Right ventricle myocardium superior (tissue), 1 donor: ENCODE data around the gene SOCS3. TPM values are rescaled to one million over a fixed set of nuclear protein-coding genes. Genes with fewer than 3 reads are reported as not detected.

Experiments used
- ATAC-seq: fragments of 200-7000 bp; cut with Tn5 transposase; one replicate; pipeline ENCODE4 v1.9.1; 2020; ENCODE audit warnings: mild to moderate bottlenecking; ENCODE audit not compliant: poor library complexity
- DNase-seq: peaks from one replicate; pipeline ENCODE4 v3.0.0-alpha.2; 2020
- intact Hi-C: fragments of 100-400 bp; cut with DNase I; formaldehyde crosslinking; loops from one replicate; pipeline ENCODE4 v1.11.2; 2022
- total RNA-seq: library from RNA; stranded (reverse); fragmentation: NEBNext Ultra II Directional; extraction: Animal tissue kit (Norgen Biotek cat#: 25700); gene quantifications from one replicate; pipeline ENCODE4 v1.2.1, GENCODE V29; 2021
- donor health status: DM: no; HTN: yes; CAD: no; lungs with severe emphysema.

The SOCS3 gene
- total RNA-seq, 1 donor from 2014 or later, result 10.5 TPM

DNA sequence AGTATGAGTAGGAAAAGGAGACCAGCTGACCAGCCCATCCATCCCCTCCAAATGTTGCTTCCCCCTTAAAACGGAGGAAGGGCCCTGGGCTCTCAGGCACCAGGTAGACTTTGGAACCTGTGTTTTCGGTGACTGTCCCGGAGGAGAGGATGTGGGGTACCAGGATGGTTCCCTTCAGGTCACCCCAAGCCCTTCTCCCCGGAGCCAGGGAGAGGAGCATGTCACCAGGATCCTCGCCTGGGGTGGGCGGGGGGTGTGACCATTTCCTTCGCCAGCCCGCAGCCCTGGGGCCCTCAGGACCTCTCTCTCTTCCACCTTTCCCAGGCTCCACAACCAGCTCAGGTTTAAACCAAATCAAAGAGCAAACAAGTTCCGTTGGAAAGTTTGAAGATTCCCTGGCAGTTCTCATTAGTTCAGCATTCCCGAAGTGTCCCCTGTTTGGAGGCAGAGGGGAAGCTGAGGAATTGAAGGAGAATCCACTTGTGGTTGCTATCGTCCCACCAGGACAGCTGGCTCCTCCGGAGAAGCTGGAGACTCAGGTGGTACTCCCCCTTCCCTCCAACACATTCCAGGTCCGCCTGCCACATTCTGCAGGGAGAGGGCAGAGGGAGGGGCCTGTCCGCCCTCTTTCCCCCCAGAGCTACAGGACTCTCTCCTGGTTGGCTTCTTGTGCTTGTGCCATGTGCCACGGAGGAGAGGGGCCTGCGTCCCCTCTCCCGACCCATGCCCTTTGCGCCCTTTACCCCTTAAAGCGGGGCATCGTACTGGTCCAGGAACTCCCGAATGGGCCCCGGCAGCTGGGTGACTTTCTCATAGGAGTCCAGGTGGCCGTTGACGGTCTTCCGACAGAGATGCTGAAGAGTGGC lies 2.0 kb downstream of the SOCS3 start:
- ATAC-seq, result no peak
- intact Hi-C loops, result loop anchor here (5.0 kb wide), 1 partner anchor 66 kb away; no protein-coding TSS in a partner anchor

DNA sequence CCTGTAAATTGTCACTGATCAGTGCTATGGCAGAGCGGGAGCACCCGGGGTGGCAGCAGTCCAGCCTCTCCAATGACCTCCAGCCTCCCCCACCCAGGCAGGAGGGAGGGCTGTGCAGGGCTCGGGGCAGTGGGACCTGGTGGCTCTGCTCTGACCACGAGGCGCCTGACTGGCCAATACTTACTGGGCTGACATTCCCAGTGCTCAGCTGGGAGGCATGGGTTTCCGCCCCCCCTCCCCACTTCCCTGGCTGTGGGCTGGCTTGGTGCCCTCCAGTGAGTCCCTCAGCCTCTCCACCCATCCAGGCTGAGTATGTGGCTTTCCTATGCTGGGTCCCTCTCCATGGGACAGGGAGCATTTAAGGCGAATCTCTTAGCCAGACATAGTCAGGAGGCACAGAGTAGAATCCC lies 2.7 kb downstream of the SOCS3 start:
- ATAC-seq, result no peak
- intact Hi-C loops, result loop anchor here (5.0 kb wide), 1 partner anchor 65 kb away; no protein-coding TSS in a partner anchor

More for the DNA sequence above, 2.0 kb downstream of the SOCS3 start:
- no peak for DNase-seq

DNA sequence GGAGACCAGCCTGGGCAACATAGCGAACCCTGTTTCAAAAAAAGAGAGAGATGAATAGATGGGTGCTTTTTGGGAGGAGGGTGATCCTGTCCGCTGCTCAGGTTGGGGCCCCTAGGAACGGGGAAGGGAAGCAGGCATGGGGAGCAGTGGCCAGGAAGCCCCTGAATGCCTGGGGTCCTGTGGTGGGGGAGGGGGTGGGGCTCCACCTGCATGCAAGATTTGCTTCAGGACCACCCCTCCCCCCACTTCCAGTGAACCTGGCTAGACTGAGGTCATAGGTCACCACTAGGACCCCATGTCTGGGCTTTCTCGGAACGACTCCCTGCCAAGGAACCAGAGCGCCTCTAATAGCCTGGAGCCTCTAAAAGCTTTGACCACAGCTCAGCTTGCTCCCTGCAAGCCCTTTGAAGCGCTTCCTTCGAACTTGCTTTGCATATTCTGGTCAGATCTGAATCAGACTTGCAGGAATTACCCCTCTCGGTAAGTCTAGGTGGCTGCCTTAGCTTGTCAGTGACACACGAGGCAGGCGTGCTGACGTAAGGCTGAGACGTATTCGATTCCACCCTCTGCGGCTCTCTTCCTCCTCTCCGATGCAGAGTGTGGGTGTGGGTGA lies 3.7 kb downstream of the SOCS3 start:
- DNase-seq, result no peak
- intact Hi-C loops, result loop anchor here (5.0 kb wide), 1 partner anchor 64 kb away; no protein-coding TSS in a partner anchor
- no peak for ATAC-seq

More for the DNA sequence above, 2.7 kb downstream of the SOCS3 start:
- DNase-seq, result peak; percentile 75

DNA sequence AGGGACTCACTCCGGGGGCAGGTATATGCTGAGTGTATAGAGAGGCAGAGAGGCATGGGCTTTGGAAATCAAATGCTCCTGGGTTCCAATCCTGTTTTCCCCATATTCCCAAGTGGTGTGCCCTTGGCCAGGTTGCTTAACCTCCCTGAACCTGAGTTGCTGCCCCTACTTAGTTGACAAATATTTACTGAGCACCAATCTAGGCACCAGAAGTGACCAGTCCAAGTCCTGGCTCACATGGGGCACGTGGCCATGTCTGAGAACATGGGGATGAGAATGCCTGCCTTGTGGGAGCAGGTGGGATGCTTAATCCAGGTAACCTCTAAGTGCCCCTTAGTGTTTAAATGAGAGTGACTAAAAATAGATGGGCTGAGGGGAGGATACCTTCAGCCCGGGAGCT lies 4.2 kb downstream of the SOCS3 start:
- intact Hi-C loops, result loop anchor here (5.0 kb wide), 1 partner anchor 63 kb away; no protein-coding TSS in a partner anchor
- DNase-seq, result no peak
- no peak for ATAC-seq

DNA sequence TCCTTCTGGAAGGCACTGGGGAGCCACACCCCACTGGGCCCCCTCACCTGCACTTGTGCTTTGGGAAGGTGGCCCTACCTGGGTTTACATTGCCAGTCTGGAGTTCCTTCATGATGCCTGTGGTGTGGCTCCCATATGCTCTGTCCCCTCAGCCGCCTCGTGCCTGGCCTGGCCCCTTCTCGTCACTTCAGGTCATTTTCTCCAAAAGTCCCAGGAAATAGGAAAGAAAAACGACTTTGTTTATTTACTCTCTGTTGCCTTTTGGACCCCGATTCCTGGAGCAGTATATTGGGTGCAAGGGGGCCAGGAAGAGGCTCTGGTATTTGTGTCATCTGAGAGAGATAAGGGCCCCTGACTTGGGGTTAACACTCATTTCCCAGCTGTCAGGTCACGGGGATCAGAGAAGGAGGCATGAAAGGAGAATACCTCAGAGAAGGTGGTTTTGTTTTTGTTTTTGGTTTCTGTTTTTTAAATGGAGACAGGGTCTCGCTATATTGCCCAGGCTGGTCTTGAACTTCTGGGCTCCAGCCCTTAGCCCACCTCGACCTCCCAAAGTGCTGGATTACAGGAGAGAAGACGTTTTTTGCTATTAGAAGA lies 4.7 kb downstream of the SOCS3 start:
- intact Hi-C loops, result loop anchor here (5.0 kb wide), 1 partner anchor 63 kb away; no protein-coding TSS in a partner anchor
- DNase-seq (no peak), ATAC-seq (no peak)

DNA sequence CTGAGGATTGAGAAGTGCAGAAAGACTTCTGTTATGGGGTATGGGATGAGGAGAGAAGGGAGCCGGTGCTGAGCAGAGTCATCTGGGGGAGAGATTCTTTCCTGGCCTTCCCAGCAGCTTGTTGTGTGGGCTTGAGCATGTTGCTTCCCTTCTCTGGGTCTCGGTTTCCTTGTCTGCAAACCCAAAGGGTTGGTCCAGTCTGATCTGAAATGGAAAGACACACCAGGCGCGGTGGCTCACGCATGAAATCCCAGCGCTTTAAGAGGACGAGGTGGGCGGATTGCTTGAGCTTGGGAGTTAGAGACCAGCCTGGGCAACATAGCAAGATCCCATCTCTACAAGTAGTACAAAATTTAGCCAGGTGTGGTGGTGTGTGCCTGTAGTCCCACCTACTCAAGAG lies 6.0 kb downstream of the SOCS3 start:
- ATAC-seq, result no peak
- no peak for DNase-seq
- intact Hi-C loops, result no loop called here

DNA sequence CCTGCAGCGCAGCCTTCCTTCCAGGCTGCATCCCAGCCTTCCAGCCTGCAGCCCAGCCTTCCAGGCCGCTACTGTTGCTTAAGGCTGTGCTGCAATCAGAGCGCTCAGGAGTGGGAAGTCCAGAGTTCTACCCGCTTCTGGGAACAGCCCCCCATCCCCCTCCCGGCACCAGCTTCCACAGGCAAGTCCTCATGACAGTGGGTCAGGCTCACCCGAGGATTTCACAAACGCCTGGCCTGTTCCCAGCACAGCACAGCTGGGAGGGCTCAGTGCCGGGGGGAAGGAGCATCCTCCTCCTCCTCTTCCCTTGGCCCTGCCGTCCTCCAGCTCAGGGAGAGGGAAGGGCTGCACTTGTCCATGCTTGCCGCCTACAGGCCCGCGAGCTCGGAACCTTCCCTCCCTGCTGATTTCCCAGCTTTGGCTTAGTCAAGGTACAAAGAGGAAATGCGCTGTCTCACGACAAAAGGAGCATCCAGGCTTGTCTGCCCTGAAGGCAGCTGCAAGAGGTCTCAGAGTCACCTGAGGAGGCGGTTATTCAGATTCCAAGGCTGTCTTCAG lies 8.3 kb downstream of the SOCS3 start:
- DNase-seq, result peak; percentile 98
- intact Hi-C loops, result no loop called here
- ATAC-seq, result peak; percentile 73

DNA sequence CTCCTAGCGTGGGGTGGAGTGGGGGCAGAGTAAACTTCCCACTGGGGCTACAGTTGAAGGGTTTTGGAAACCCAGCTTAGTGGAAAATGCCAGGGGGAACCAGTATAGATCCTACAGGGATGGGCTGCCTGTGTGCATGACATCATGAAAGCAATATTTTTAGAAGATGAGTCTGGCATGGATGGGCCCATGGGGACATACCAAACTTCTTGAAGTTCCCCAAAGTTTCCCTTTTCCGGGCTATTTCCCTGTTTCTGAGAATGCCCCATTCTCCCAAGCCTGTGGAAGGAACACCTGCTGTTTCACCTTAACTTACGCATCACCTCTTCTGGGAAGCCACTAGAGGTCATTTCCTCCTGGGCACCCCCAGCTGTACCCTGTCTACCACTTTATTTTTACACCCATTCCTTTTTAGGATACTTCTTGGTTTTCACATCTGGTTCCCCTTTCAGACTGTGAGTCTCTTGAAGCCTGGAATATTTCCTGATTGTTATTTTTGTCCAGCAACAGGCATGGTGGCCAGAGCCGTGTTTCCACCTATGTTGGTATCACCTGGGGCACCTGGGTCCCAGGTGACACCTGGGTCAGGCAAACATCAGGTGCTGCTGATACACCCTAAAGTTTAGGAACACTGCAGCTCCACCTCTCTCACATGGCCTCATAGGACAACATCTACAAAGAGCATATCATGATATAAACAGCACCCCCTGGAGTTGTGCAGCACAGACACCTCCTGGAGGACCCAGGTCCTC lies 9.8 kb downstream of the SOCS3 start:
- DNase-seq (no peak), ATAC-seq (no peak)
- intact Hi-C loops, result no loop called here

DNA sequence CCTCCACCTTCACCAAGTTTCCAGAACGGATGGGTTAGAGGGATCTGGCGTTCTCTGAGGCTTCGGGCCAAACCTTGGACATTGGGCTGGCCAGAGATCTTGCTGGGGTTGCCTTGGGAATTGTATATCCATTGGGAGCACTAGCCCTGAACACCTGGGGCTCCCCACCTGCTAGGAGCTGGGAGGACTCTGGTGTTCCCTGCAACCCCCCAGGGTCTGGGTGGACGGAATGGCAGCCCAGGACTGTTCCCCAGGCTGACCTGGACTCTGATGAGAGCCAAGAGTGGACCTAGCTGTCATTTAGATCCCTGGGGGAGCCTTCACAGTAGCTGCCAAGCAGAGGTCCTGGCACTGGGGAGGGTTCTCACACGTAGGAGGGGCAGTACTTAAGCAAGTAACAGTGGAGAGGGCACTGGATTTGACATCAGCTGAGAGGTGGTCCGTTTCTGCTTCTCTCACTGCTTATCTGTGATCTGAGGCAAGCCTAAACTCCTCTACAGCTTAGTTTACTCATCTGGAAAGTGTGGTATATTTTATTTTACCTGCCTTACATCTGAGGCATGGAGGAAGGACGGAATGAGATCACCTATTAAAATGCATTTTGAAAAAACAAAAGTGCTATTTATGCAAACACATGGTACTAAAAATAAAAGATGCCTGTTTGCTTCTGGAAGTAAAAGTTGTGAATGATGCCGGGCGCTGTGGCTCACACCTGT lies 11.7 kb downstream of the SOCS3 start:
- DNase-seq, result no peak
- no peak for ATAC-seq
- intact Hi-C loops, result no loop called here

DNA sequence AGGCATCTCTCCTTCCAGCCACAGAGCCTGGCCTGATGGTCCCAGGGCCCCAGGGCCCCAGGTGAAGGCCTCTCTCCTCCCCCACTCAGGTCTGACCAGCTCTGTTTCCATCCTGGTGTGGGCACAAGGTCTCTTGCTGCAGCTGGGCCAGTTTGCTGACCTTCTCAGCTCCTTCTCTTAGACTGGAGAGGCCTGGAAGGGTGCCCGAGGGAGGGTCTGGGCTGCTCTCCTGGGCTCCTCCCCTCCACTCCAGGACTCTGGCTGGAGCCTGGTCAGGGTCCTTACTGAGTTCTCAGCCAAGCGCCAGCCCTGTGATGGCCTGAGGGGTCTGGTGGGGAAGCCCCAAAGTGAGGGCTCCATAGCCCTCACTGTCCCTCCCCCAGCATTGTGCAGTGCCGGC lies 12.4 kb downstream of the SOCS3 start:
- ATAC-seq, result no peak
- intact Hi-C loops, result no loop called here
- no peak for DNase-seq

DNA sequence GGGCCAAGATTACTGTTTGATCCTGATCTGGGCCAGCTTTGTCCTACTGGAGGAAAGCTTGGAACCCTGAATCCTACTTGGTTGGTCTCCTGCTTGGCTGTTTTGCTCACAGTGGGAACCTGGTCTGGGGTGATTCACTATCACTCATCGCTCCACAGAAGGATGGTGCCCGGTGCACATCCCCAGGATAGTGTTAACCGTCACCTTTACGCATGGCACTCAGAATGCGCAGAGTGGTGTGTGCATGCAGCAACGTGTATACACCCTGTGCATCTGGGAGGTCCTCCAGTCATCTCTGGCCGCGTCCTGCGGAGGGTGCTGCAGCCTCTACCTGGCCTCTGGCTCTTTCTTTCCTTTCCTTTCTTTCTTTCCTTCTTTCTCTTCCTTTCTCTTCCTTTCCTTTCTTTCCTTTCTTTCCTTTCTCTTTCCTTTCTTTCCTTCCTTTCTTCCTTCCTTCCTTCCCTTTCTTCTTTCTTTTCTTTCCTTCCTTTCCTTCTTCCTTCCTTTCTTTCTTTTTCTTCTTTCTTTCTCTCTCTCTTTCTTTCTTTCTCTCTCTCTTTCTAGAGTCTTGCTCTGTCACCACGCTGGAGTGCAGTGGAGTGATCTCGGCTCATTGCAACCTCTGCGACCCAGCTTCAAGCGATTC lies 13.1 kb downstream of the SOCS3 start:
- intact Hi-C loops, result no loop called here
- ATAC-seq (no peak), DNase-seq (no peak)

DNA sequence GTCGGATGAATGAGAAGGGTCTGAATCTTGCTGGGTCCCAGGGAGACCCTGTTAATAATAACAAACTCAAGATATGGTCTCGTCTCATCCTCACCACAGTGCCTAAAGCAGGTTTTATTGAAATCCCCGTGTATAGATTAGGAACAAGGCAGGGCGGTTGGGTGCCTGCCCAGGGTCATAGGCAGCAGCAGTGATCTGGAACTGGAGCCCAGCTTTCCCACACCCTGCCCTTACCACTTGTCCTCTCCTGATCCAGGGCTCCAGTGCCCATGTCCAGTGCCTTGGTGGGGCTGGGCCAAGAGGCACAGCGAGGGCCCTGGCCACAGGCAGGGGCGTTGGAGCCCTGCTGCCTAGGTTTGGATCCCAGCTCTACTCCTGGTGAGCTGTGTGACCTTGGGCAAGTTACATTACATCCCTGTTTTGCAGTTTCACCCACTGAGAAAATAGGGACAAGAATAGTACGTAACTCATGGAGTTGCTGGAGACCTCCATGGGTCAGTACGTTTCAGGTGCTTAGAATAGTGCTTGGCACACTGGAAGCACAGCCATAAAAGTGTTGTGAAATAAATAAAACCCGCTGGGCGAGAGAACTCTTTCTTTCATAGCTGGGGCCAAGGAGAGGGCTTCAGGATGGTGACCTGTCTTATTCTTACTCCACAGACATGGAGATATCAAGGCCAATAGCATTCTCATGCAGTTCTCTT lies 13.9 kb downstream of the SOCS3 start:
- no peak for DNase-seq
- intact Hi-C loops, result no loop called here
- no peak for ATAC-seq

DNA sequence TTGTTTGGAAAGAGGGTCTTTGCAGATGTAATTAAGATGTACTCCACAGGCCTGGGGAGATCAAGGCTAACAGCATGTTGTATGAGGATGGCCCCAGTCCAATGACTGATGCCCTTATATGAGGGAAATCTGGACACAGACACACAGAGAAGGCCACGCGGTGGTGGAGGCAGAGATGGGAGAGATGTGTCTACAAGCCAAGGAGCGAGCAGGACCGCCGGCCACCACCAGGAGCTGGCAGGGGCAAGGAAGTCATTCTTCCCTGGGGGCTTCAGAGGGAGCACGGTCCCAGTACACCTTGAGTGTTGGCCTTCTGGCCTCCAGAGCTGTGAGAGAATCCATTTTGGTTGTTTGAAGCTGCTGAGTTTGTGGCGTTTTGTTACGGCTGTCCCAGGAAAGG lies 14.7 kb downstream of the SOCS3 start:
- ATAC-seq (no peak), DNase-seq (no peak)
- intact Hi-C loops, result no loop called here

DNA sequence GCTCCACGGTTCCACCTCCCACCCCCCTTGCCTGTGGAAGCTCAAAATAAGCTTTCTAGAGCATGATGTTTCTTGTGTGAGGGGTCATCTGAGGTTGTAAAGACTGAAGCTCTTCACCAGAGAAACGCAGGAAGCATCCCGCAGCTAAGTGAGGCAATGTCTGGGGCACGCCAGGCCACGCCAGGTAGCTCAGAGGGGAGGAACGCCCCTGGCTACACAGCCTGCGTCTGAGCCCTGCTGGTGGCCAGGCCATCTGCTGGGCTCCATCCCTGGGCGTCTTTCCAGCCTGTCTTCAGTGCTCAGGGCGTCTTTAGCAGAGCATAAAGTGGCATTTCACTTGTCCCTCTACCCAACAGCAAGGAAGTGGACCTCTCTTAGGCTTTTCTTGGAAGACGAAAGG lies 15.2 kb downstream of the SOCS3 start:
- intact Hi-C loops, result no loop called here
- DNase-seq (no peak), ATAC-seq (no peak)

DNA sequence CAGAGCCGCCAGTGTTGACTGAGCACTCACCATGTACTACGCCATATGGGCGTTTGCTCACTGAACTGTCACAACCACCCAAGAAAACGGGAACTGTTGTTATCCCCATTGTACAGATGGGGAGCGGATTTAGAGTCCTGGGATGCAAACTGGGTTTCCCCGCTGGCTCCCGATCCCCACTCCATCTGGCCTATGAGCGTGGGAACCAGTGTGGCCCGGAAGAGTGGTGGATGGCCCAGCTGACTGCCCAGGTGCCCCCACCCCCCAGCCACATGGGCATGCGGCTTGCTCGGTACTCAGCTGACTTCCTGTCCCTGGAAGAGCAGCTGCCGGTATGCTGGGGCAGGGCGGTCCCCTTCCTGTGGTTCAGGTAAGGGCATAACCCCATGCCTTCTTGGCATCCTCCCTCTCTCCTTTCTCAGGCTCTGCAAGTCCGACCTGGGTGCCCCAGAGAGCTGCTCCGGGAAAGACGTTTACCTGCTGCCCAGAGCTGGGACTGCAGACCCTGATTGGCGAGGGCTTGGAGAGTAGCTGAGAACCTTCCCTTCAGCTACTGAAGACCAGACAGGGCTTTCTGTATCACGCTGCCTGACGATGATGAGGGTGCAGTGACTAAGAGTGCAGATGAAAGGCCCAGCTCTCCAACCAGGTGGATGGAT lies 16.2 kb downstream of the SOCS3 start:
- DNase-seq (no peak), ATAC-seq (no peak)
- intact Hi-C loops, result no loop called here

DNA sequence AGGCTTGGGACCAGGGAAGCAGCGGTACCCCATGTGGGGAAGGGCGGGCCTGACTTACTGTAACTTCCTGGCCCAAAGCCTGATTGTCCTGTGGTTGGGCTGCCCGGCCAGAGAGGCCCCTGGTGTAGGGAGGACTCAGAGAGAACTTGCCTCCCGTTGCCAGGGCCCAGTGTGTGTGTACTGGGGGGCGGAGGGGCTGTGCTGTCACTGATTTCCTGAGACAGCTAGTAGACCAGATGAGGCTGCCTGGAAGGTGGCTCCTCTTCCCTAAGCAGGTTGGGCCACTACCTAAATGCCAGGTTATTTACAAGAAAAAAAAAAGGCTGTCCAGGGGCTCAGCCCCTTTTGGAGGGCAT lies 16.7 kb downstream of the SOCS3 start:
- DNase-seq, result peak; percentile 90
- ATAC-seq, result peak; percentile 59
- intact Hi-C loops, result no loop called here
